Nephron progenitor cell (in vitro differentiated cells): ENCODE results near the gene RIPOR3.

ENCODE experiments used
- DNase-seq: peaks from one replicate; pipeline ENCODE4 v3.0.0; 2021
- H3K27ac Mint-ChIP-seq: 2 replicates; pipeline ENCODE4 v1.8.0; 2021; ENCODE audit warnings: mild to moderate bottlenecking, moderate library complexity, mixed read lengths
- H3K27me3 Mint-ChIP-seq: 2 replicates; pipeline ENCODE4 v1.8.0; 2021; ENCODE audit warnings: mild to moderate bottlenecking, low read depth, mixed read lengths; ENCODE audit not compliant: poor library complexity
- H3K36me3 Mint-ChIP-seq: 2 replicates; pipeline ENCODE4 v1.8.0; 2021; ENCODE audit warnings: low read depth, mixed read lengths
- H3K4me1 Mint-ChIP-seq: 2 replicates; pipeline ENCODE4 v1.8.0; 2021; ENCODE audit warnings: mixed read lengths
- H3K4me3 Mint-ChIP-seq: 2 replicates; pipeline ENCODE4 v1.8.0; 2021; ENCODE audit warnings: mild to moderate bottlenecking, moderate library complexity, mixed read lengths
- H3K9me3 Mint-ChIP-seq: 2 replicates; pipeline ENCODE4 v1.8.0; 2021; ENCODE audit warnings: mild to moderate bottlenecking, moderate library complexity, mixed read lengths
- CTCF ChIP-seq: fragments of 200-600 bp; sonication (generic); IDR thresholded peaks from 2 replicates; pipeline ENCODE4 v1.5.0; 2021; ENCODE audit warnings: antibody characterized with exemption

The RIPOR3 gene

GRCh38 chr20:50577175-50578018, 113.9 kb downstream of the RIPOR3 start:
- Mint-ChIP-seq H3K9me3 (no peaks in the 10 kb centered on the region), H3K27me3 (peaks cover 3% of the 10 kb centered on the region), H3K4me3 (no peak overlapping the region), H3K27ac (no peak overlapping the region), H3K36me3 (peaks cover 79% of the 10 kb centered on the region), H3K4me1 (peaks cover 27% of the 10 kb centered on the region)
- DNase-seq, result no peak
- no peak for TF ChIP-seq CTCF

- H3K27ac Mint-ChIP-seq, result no peak overlapping the region
- peak; percentile 54 for TF ChIP-seq CTCF
- H3K9me3 Mint-ChIP-seq, result no peaks in the 10 kb centered on the region
- peaks cover 3% of the 10 kb centered on the region for H3K27me3 Mint-ChIP-seq
- peaks cover 25% of the 10 kb centered on the region for H3K4me1 Mint-ChIP-seq
- peak; percentile 63 for DNase-seq
- no peak overlapping the region for H3K4me3 Mint-ChIP-seq
- peaks cover 79% of the 10 kb centered on the region for H3K36me3 Mint-ChIP-seq
Measured at GRCh38 chr20:50575865-50576720, 115.2 kb downstream of the RIPOR3 start.

GRCh38 chr20:50574586-50574985, 116.8 kb downstream of the RIPOR3 start:
- no peak for DNase-seq
- H3K4me1 Mint-ChIP-seq, result peaks cover 25% of the 10 kb centered on the region
- no peak for TF ChIP-seq CTCF
- no peaks in the 10 kb centered on the region for H3K9me3 Mint-ChIP-seq
- no peak overlapping the region for H3K27ac Mint-ChIP-seq
- H3K4me3 Mint-ChIP-seq, result no peak overlapping the region
- peaks cover 66% of the 10 kb centered on the region for H3K36me3 Mint-ChIP-seq
- H3K27me3 Mint-ChIP-seq, result peaks cover 3% of the 10 kb centered on the region

- Mint-ChIP-seq H3K4me3 (no peak overlapping the region), H3K9me3 (no peaks in the 10 kb centered on the region), H3K27me3 (peaks cover 5% of the 10 kb centered on the region), H3K4me1 (peaks cover 22% of the 10 kb centered on the region), H3K36me3 (peaks cover 66% of the 10 kb centered on the region), H3K27ac (no peak overlapping the region)
- DNase-seq, result no peak
- TF ChIP-seq CTCF, result no peak
Measured at GRCh38 chr20:50574108-50574507, 117.2 kb downstream of the RIPOR3 start.

- H3K36me3 Mint-ChIP-seq, result peaks cover 66% of the 10 kb centered on the region
- no peaks in the 10 kb centered on the region for H3K9me3 Mint-ChIP-seq
- no peak overlapping the region for H3K4me3 Mint-ChIP-seq
- no peak overlapping the region for H3K27ac Mint-ChIP-seq
- no peak for TF ChIP-seq CTCF
- H3K4me1 Mint-ChIP-seq, result peaks cover 17% of the 10 kb centered on the region
- peaks cover 5% of the 10 kb centered on the region for H3K27me3 Mint-ChIP-seq
- DNase-seq, result no peak
Measured at GRCh38 chr20:50572938-50573777, 118.2 kb downstream of the RIPOR3 start.
